Transverse colon (tissue), 4 donors: ENCODE measurements around the gene FOLR1. TPM values are rescaled to one million over a fixed set of nuclear protein-coding genes. Genes with fewer than 3 reads are reported as not detected.
A peak's percentile ranks its signal among the peaks of the same experiment; 100 is the strongest.
"Not testable (repeated sequence)": the region's sequence is repeated elsewhere in the genome, so short reads cannot be mapped to it uniquely, and the experiment has no call there.

Experiments used
- DNase-seq: peaks from one replicate; pipeline ENCODE4 v3.0.0-alpha.2; 2019
- H3K27ac ChIP-seq, 4 donors: fragments of 200-600 bp; sonication (generic); 2 replicates each; pipeline ENCODE4 v1.5.1; 2016 to 2018; ENCODE audit warnings: inconsistent platforms in 4 of 4
- H3K27me3 ChIP-seq: fragments of 200-600 bp; sonication (generic); 2 replicates; pipeline ENCODE4 v1.5.1; 2017; ENCODE audit warnings: inconsistent platforms
- H3K36me3 ChIP-seq, 4 donors: fragments of 200-600 bp; sonication (generic); 2 replicates each; pipeline ENCODE4 v1.5.1; 2017 to 2019; ENCODE audit warnings: inconsistent platforms in 4 of 4
- H3K4me1 ChIP-seq, 4 donors: fragments of 200-600 bp; sonication (generic); 2 replicates each; pipeline ENCODE4 v1.5.1; 2017 to 2020; ENCODE audit warnings: inconsistent platforms in 4 of 4
- H3K4me3 ChIP-seq, 4 donors: fragments of 200-600 bp; sonication (generic); 1 replicate in 1 of 4; 2 replicates in 3 of 4; pipeline versions ENCODE4 v1.5.1 to v1.6.1; 2017 to 2019; ENCODE audit warnings: inconsistent platforms in 4 of 4
- H3K9me3 ChIP-seq, 2 donors: fragments of 200-600 bp; sonication (generic); 2 replicates each; pipeline ENCODE4 v1.5.1; 2017 to 2019; ENCODE audit warnings: inconsistent platforms in 2 of 2
- EP300 ChIP-seq: sonication (generic); formaldehyde crosslinking; IDR thresholded peaks from one replicate; pipeline ENCODE4 v1.6.1; 2017; ENCODE audit warnings: antibody characterized with exemption, low read depth
- POLR2A ChIP-seq: fragments of 450-650 bp; IDR thresholded peaks from one replicate; pipeline ENCODE4 v1.6.1; 2016; ENCODE audit warnings: antibody characterized with exemption, mild to moderate bottlenecking, moderate library complexity
- POLR2AphosphoS5 ChIP-seq, 3 donors: sonication (generic); formaldehyde crosslinking; IDR thresholded peaks; one replicate each; pipeline ENCODE4 v1.6.1; 2016; ENCODE audit warnings: antibody characterized with exemption in 3 of 3
- WGBS, 2 donors: methylation state at CpG; one replicate each; pipeline ENCODE4 v1.1.5; 2018; ENCODE audit warnings: low coverage in 1 of 2; 5-methylcytosine and 5-hydroxymethylcytosine counted together
- in situ Hi-C, 4 donors: fragments of 200-750 bp; cut with MboI; loops; one replicate each; pipeline versions ENCODE4 v1.15.0 to v1.15.1; 2017; ENCODE audit warnings: low sequenced_read_pairs in 3 of 4, low pct_ligation_motif_present in 1 of 4, low pct_unique_long_range_greater_than_20kb in 1 of 4
- intact Hi-C: fragments of 100-400 bp; cut with DNase I; formaldehyde crosslinking; loops from one replicate; pipeline ENCODE4 v1.15.1; 2023; ENCODE audit warnings: low total_unique reads
- total RNA-seq, 4 donors: library from RNA; depleted of rRNA; stranded (reverse); fragments of >200 nt; gene quantifications; one replicate each; pipeline ENCODE4 v1.1.0, GENCODE V29; 2016
- TF ChIP-seq, protein P1 (sequence below), 5 experiments: fragments of 200-600 bp in 3 of 5; fragments of 450-650 bp in 2 of 5; sonication (generic) in 3 of 5; IDR thresholded peaks; 1 replicate in 2 of 5; 2 replicates in 3 of 5; pipeline ENCODE4 v1.5.1; 2016 to 2017; ENCODE audit warnings: antibody characterized with exemption in 5 of 5, inconsistent platforms in 3 of 5, mild to moderate bottlenecking in 2 of 5, moderate library complexity in 1 of 5

Gene FOLR1
- total RNA-seq, 4 donors from 2014 or later, result not detected

DNA sequence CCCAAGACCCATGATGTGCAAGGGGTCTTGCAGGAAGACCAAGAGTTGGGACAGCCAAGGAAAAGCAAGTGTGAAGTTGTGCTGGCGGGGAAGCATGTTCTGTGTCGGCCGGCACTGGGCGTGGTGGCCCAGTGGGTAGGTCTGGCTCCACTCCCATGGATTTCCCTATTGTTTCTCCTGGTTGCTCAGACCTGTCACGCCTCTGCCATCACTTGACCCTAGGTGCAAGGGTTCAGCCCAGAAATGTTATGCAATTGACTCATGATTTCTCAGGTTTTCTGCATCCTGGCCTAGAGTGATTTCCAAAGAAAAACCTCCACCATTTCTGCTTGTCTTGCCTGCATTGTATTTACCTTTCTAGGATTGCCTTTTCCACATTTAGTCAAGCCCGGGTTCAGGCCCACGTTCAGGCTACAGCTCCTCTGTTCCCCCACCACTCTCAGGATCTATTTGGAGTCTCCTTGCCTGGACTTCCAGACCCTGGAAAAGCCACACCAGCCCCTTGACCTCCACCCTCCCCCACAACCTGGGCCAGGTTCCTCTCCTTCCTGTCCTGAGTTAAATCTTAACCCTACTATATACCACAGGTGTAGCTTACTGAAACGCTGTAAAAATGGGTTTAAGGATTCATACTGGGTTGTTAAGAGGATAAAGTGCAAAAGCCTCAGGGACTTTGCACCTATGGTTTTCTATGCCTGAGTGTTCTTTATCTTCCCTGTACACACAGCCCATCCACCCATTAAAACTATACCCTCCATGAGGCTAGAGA is 17.5 kb upstream of the FOLR1 start:
- H3K9me3 ChIP-seq, result no peaks in the 10 kb centered on the region
- TF ChIP-seq POLR2A (no peak), EP300 (no peak), POLR2AphosphoS5 (IDR thresholded peaks at IDR 0.05) (peak in 1 of 3 donors; percentile 13)
- TF ChIP-seq, protein P1, sequence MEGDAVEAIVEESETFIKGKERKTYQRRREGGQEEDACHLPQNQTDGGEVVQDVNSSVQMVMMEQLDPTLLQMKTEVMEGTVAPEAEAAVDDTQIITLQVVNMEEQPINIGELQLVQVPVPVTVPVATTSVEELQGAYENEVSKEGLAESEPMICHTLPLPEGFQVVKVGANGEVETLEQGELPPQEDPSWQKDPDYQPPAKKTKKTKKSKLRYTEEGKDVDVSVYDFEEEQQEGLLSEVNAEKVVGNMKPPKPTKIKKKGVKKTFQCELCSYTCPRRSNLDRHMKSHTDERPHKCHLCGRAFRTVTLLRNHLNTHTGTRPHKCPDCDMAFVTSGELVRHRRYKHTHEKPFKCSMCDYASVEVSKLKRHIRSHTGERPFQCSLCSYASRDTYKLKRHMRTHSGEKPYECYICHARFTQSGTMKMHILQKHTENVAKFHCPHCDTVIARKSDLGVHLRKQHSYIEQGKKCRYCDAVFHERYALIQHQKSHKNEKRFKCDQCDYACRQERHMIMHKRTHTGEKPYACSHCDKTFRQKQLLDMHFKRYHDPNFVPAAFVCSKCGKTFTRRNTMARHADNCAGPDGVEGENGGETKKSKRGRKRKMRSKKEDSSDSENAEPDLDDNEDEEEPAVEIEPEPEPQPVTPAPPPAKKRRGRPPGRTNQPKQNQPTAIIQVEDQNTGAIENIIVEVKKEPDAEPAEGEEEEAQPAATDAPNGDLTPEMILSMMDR (IDR thresholded peaks at IDR 0.05), result no peak
- H3K27me3 ChIP-seq, result no peaks in the 10 kb centered on the region
- peak overlapping the region; percentile 74 to 81 (median 78) for H3K27ac ChIP-seq
- H3K4me3 ChIP-seq, result no peak overlapping the region
- H3K4me1 ChIP-seq, result peaks cover 0 to 39% (median 7%) of the 10 kb centered on the region in 4 donors
- in situ Hi-C loops, result no loop called here
- H3K36me3 ChIP-seq, result no peaks in the 10 kb centered on the region
- intact Hi-C loops, result no loop called here
- WGBS, 2 donors, result 49 to 50% methylated on average over 2 to 8 of the region's 8 CpGs
- peak; percentile 78 for DNase-seq

DNA sequence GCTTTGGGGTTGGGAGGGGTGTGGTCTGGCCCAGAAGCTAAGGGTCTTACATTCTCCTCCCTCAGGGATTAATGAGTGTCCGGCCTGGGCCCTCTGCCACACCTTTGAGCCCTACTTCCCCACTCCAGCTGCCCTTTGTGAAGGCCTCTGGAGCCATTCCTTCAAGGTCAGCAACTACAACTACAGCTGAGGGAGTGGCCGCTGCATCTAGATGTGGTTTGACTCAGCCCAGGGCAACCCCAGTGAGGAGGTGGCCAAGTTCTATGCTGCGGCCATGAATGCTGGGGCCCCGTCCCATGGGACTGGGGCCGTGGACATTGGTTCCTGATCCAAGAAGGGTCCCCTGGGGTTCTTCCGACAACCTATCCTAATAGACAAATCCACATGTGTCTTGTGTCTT is 14.3 kb upstream of the FOLR1 start:
- Histone ChIP-seq H3K4me3 (no peak overlapping the region), H3K36me3 (no peaks in the 10 kb centered on the region), H3K4me1 (peaks cover 0 to 25% (median 2%) of the 10 kb centered on the region in 4 donors), H3K27ac (no peak overlapping the region), H3K9me3 (no peaks in the 10 kb centered on the region), H3K27me3 (no peaks in the 10 kb centered on the region)
- no peak for TF ChIP-seq POLR2A
- no peak for TF ChIP-seq EP300
- TF ChIP-seq, protein P1 (IDR thresholded peaks at IDR 0.05), result no peak
- TF ChIP-seq POLR2AphosphoS5 (IDR thresholded peaks at IDR 0.05), result no peak
- intact Hi-C loops, result no loop called here
- WGBS, 2 donors, result 90% methylated on average over 6 of the region's 6 CpGs; no CpG with 5 or more reads in 1 of the 2 donors
- no peak for DNase-seq
- in situ Hi-C loops, result no loop called here

DNA sequence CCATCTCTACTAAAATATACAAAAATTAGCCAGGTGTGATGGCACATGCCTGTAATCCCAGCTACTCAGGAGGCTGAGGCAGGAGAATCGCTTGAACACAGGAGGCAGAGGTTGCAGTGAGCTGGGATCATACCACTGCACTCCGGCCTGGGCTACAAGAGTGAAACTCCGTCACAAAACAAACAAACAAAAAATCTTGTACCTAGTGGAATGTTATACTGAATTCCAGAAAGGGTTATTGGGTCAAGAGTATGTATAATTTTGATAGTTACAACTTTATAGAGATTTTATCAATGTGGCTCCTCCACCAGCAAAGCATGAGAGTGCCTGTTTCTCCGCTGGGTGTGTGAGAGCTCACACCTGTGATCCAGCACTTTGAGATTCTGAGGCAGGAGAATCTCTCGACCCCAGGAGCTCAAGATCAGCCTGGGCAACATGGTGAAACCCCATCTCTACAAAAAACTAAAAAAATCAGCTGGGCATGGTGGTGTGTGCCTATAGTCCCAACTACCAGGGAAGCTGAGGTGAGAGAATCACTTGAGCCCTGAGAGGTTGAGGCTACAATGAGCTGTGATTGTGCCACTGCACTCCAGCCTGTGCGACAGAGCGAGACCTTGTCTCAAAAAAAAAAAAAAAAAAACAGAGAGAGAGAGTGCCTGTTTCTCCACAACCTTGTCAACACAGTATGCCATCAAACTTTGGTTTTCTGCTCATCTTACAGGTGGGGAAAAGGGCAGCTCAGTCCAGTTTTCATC is 12.7 kb upstream of the FOLR1 start:
- WGBS, 2 donors, result 85 to 90% methylated on average over 4 to 7 of the region's 7 CpGs
- Histone ChIP-seq H3K36me3 (no peaks in the 10 kb centered on the region), H3K27me3 (no peaks in the 10 kb centered on the region), H3K27ac (no peak overlapping the region), H3K4me3 (no peak overlapping the region), H3K9me3 (no peaks in the 10 kb centered on the region), H3K4me1 (peaks cover 0 to 13% (median 2%) of the 10 kb centered on the region in 4 donors)
- no peak for DNase-seq
- intact Hi-C loops (no loop called here), in situ Hi-C loops (no loop called here)
- TF ChIP-seq POLR2AphosphoS5 (IDR thresholded peaks at IDR 0.05) (no peak), EP300 (no peak), POLR2A (no peak)
- TF ChIP-seq, protein P1 (IDR thresholded peaks at IDR 0.05), result no peak

DNA sequence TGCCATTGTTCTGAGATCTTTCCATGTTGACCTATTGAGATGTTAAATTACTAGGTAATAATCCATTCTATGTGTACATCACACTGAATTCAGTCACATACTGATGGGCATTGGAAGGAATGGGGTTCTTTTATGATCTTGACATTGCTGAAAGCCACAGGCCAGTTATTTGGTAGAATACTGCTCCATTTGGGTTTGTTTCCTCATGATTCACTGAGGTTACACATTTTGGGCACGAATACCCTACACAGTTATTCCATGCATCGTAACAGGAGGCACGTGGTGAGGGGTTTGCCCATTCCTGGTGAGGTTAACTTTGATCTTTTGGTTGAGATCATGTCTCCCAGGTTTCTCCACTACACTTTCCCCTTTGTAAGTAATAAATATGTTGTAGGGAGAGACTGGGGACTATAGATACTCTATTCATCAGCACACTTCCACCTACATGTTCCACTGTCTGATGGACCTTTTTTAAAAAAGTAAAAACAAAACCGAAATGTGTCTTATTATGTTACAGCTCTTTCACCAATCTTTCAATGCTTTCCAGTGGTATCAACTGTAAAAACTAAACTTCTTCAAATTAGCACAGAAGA is 12.0 kb upstream of the FOLR1 start:
- TF ChIP-seq, protein P1 (IDR thresholded peaks at IDR 0.05), result no peak
- TF ChIP-seq POLR2A (no peak), POLR2AphosphoS5 (IDR thresholded peaks at IDR 0.05) (no peak), EP300 (no peak)
- Histone ChIP-seq H3K27me3 (no peaks in the 10 kb centered on the region), H3K27ac (no peak overlapping the region), H3K4me3 (no peak overlapping the region), H3K36me3 (no peaks in the 10 kb centered on the region), H3K9me3 (no peaks in the 10 kb centered on the region), H3K4me1 (peaks cover 0 to 9% (median 2%) of the 10 kb centered on the region in 4 donors)
- in situ Hi-C loops, result no loop called here
- 44 to 81% methylated on average over 4 of the region's 4 CpGs for whole genome bisulfite sequencing, 2 donors
- DNase-seq, result no peak
- intact Hi-C loops, result no loop called here

DNA sequence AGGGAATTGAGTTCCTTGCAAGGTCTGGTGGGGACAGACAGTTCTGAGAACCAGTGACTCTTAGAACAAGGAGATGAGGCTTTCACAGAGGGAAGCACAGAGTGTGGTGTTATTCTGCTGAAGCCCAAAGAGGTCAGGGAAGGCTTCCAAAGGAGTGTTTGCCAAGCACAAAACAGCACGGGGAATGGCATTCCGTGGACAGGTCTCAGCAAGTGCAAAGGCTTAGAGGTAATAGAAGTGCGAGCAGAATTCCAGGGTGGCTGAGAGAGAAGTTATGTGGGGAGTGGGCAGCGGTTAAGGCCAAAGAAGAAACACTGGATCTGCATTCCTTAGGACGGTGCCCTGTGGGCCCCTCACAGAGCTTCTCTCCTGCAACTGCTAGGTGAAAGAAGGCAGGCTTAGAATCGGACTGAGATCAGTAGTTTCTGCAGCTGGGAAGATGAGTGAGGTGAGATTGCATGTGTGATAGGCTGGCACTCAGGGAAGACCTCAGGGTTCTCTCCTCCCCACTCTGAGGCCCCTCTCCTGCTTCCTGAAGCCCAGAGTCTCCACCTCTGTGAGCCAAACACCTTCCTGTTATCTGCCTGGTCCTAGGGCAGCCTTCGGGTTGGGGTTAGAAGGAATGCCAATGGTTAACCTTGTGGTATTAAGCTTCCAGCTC is 10.9 kb upstream of the FOLR1 start:
- DNase-seq, H3K36me3 ChIP-seq, H3K9me3 ChIP-seq, H3K27ac ChIP-seq, H3K4me3 ChIP-seq, H3K4me1 ChIP-seq, H3K27me3 ChIP-seq, in situ Hi-C loops, intact Hi-C loops: not testable (repeated sequence)
- WGBS, 2 donors, result 41 to 75% methylated on average over 2 to 6 of the region's 7 CpGs
